H9 (cell line): ENCODE measurements around the gene ACSM3. TPM values are rescaled to one million over a fixed set of nuclear protein-coding genes. Genes with fewer than 3 reads are reported as not detected.

ENCODE experiments used
- DNase-seq: peaks from one replicate; pipeline ENCODE4 v3.0.0-alpha.2; 2017
- H2AFZ ChIP-seq: one replicate; pipeline ENCODE4 v1.6.1; 2013; ENCODE audit warnings: mild to moderate bottlenecking, low read length, control low read depth, moderate library complexity
- H2AK5ac ChIP-seq: 2 replicates; pipeline ENCODE4 v1.6.1; 2013; ENCODE audit warnings: low read length, control low read depth, mixed read lengths; ENCODE audit not compliant: insufficient read length
- H2BK120ac ChIP-seq: one replicate; pipeline ENCODE4 v1.6.1; 2013; ENCODE audit warnings: low read depth, mild to moderate bottlenecking, low read length, control low read depth, inconsistent platforms; ENCODE audit not compliant: poor library complexity, severe bottlenecking
- H2BK12ac ChIP-seq: 2 replicates; pipeline ENCODE4 v1.6.1; 2013; ENCODE audit warnings: low read length, control low read depth, mixed read lengths, low read depth; ENCODE audit not compliant: insufficient read length
- H2BK15ac ChIP-seq: 2 replicates; pipeline ENCODE4 v1.6.1; 2013; ENCODE audit warnings: low read depth, low read length, control low read depth
- H2BK20ac ChIP-seq: one replicate; pipeline ENCODE4 v1.6.1; 2013; ENCODE audit warnings: low read depth, mild to moderate bottlenecking, low read length, control low read depth, inconsistent platforms; ENCODE audit not compliant: poor library complexity, severe bottlenecking
- H2BK5ac ChIP-seq: 2 replicates; pipeline ENCODE4 v1.6.1; 2013; ENCODE audit warnings: low read length, control low read depth, mixed read lengths; ENCODE audit not compliant: insufficient read length
- H3K14ac ChIP-seq: 2 replicates; pipeline ENCODE4 v1.6.1; 2013; ENCODE audit warnings: low read length, control low read depth; ENCODE audit not compliant: insufficient read depth
- H3K18ac ChIP-seq: 2 replicates; pipeline ENCODE4 v1.6.1; 2013; ENCODE audit warnings: low read depth, mild to moderate bottlenecking, mixed read lengths, low read length, control low read depth; ENCODE audit not compliant: insufficient read length
- H3K23ac ChIP-seq: 2 replicates; pipeline ENCODE4 v1.6.1; 2013; ENCODE audit warnings: low read length, control low read depth, mixed read lengths, low read depth; ENCODE audit not compliant: insufficient read length
- H3K23me2 ChIP-seq: 2 replicates; pipeline ENCODE4 v1.6.1; 2013; ENCODE audit warnings: low read depth, mild to moderate bottlenecking, mixed read lengths, low read length, control low read depth; ENCODE audit not compliant: insufficient read length, poor library complexity, severe bottlenecking
- H3K27ac ChIP-seq: 2 replicates; pipeline ENCODE4 v1.5.1; 2013; ENCODE audit warnings: low read length, control low read depth, mixed read lengths, low read depth; ENCODE audit not compliant: insufficient read length
- H3K27me3 ChIP-seq: 2 replicates; pipeline ENCODE4 v1.6.1; 2013; ENCODE audit warnings: low read length, control low read depth, inconsistent platforms; ENCODE audit not compliant: insufficient read depth
- H3K4ac ChIP-seq: 2 replicates; pipeline ENCODE4 v1.6.1; 2013; ENCODE audit warnings: low read depth, mild to moderate bottlenecking, control low read depth, inconsistent platforms, low read length, moderate library complexity
- H3K4me1 ChIP-seq: 2 replicates; pipeline ENCODE4 v1.6.1; 2013; ENCODE audit warnings: low read length, control low read depth, inconsistent platforms; ENCODE audit not compliant: insufficient read depth
- H3K4me2 ChIP-seq: 2 replicates; pipeline ENCODE4 v1.6.1; 2013; ENCODE audit warnings: low read length, control low read depth, mixed read lengths; ENCODE audit not compliant: insufficient read length, insufficient read depth
- H3K56ac ChIP-seq: 2 replicates; pipeline ENCODE4 v1.6.1; 2013; ENCODE audit warnings: low read depth, mild to moderate bottlenecking, mixed read lengths, low read length, control low read depth; ENCODE audit not compliant: insufficient read length
- H3K79me1 ChIP-seq: 2 replicates; pipeline ENCODE4 v1.6.1; 2013; ENCODE audit warnings: low read depth, mild to moderate bottlenecking, moderate library complexity, low read length, control low read depth, inconsistent platforms; ENCODE audit not compliant: insufficient read depth, poor library complexity, severe bottlenecking
- H3K79me2 ChIP-seq: 2 replicates; pipeline ENCODE4 v1.6.1; 2013; ENCODE audit warnings: low read length, control low read depth, inconsistent platforms; ENCODE audit not compliant: insufficient read depth
- H3K9ac ChIP-seq: 2 replicates; pipeline ENCODE4 v1.6.1; 2013; ENCODE audit warnings: low read length, control low read depth, mixed read lengths; ENCODE audit not compliant: insufficient read length; ENCODE audit errors: extremely low read depth
- H3K9me3 ChIP-seq: one replicate; pipeline ENCODE4 v1.6.1; 2013; ENCODE audit warnings: low read depth, low read length, inconsistent platforms; ENCODE audit not compliant: control insufficient read depth
- H3T11ph ChIP-seq: one replicate; pipeline ENCODE4 v1.6.1; 2013; ENCODE audit warnings: mild to moderate bottlenecking, low read length, control low read depth, inconsistent platforms
- H4K20me1 ChIP-seq: one replicate; pipeline ENCODE4 v1.6.1; 2013; ENCODE audit not compliant: control insufficient read depth, insufficient read length, insufficient read depth
- H4K5ac ChIP-seq: 2 replicates; pipeline ENCODE4 v1.6.1; 2013; ENCODE audit warnings: low read depth, mild to moderate bottlenecking, mixed read lengths, low read length, control low read depth; ENCODE audit not compliant: insufficient read length
- H4K8ac ChIP-seq: replicated peaks from 2 replicates; pipeline ENCODE4 v1.6.1; 2013; ENCODE audit warnings: low read length, control low read depth, mixed read lengths, low read depth; ENCODE audit not compliant: insufficient read length
- H4K91ac ChIP-seq: 2 replicates; pipeline ENCODE4 v1.6.1; 2013; ENCODE audit warnings: low read depth, mild to moderate bottlenecking, moderate library complexity, mixed read lengths, low read length, control low read depth; ENCODE audit not compliant: insufficient read length
- H3K27ac Mint-ChIP-seq, 3 experiments: 2 replicates in 2 of 3; 3 replicates in 1 of 3; pipeline ENCODE4 v1.8.0; 2020 to 2021; ENCODE audit warnings: mixed read lengths in 3 of 3, mild to moderate bottlenecking in 1 of 3, moderate library complexity in 1 of 3
- H3K27me3 Mint-ChIP-seq: 2 replicates; pipeline ENCODE4 v1.8.0; 2021; ENCODE audit warnings: low read depth, mild to moderate bottlenecking, moderate library complexity, mixed read lengths
- H3K36me3 Mint-ChIP-seq, 3 experiments: 2 replicates in 2 of 3; 3 replicates in 1 of 3; pipeline ENCODE4 v1.8.0; 2020 to 2021; ENCODE audit warnings: low read depth in 3 of 3, mixed read lengths in 3 of 3; ENCODE audit not compliant: insufficient read depth in 1 of 3
- H3K4me1 Mint-ChIP-seq, 2 experiments: 2 replicates each; pipeline ENCODE4 v1.8.0; 2020; ENCODE audit warnings: mixed read lengths in 2 of 2
- H3K4me3 Mint-ChIP-seq, 2 experiments: 2 replicates in 1 of 2; 3 replicates in 1 of 2; pipeline ENCODE4 v1.8.0; 2020 to 2021; ENCODE audit warnings: mild to moderate bottlenecking in 2 of 2, mixed read lengths in 2 of 2, moderate library complexity in 1 of 2
- H3K9me3 Mint-ChIP-seq, 2 experiments: 2 replicates in 1 of 2; 3 replicates in 1 of 2; pipeline ENCODE4 v1.8.0; 2020; ENCODE audit warnings: mild to moderate bottlenecking in 2 of 2, mixed read lengths in 2 of 2, moderate library complexity in 1 of 2
- WGBS: extraction: QIAGEN DNeasy Blood & Tissue Kit; methylation state at CpG from one replicate; pipeline ENCODE4 v1.1.7; 2013; ENCODE audit warnings: missing lambda C conversion rate, low lambda C conversion rate, mixed read lengths; ENCODE audit not compliant: insufficient read length; ENCODE audit errors: extremely low coverage; 5-methylcytosine and 5-hydroxymethylcytosine counted together
- total RNA-seq: library from RNA; stranded (reverse); gene quantifications from 2 replicates; pipeline ENCODE4 v1.2.1, GENCODE V29; 2021
- TF ChIP-seq, protein P1 (sequence below): fragments of 200-600 bp; sonication (generic); conservative IDR thresholded peaks from 3 replicates; pipeline ENCODE4 v1.8.0; 2021; ENCODE audit warnings: antibody characterized with exemption, mild to moderate bottlenecking

Gene ACSM3
- total RNA-seq, 1 experiment from 2014 or later: 3.1 TPM

GRCh38 chr16:20727181-20727580, 36.6 kb upstream of the ACSM3 start:
- H3K9me3 Mint-ChIP-seq: no peaks in the 10 kb centered on the region
- H2BK15ac ChIP-seq: no peak overlapping the region
- H3K27me3 ChIP-seq: no peaks in the 10 kb centered on the region
- H3K4me1 ChIP-seq: no peaks in the 10 kb centered on the region
- no peak overlapping the region for H3K23ac ChIP-seq
- no peak overlapping the region for H4K8ac ChIP-seq
- H3T11ph ChIP-seq: no peak overlapping the region
- H3K27ac Mint-ChIP-seq: no peak overlapping the region
- H2AFZ ChIP-seq: no peak overlapping the region
- DNase-seq: no peak
- H3K79me2 ChIP-seq: no peaks in the 10 kb centered on the region
- H2BK12ac ChIP-seq: no peak overlapping the region
- no peaks in the 10 kb centered on the region for H4K20me1 ChIP-seq
- peaks cover 9% of the 10 kb centered on the region for H3K27me3 Mint-ChIP-seq
- H2BK120ac ChIP-seq: no peak overlapping the region
- H4K5ac ChIP-seq: no peak overlapping the region
- H3K23me2 ChIP-seq: no peaks in the 10 kb centered on the region
- WGBS: no CpG with 5 or more reads among the region's 3 CpGs
- no peak overlapping the region for H2AK5ac ChIP-seq
- no peaks in the 10 kb centered on the region for H3K79me1 ChIP-seq
- no peak overlapping the region for H3K56ac ChIP-seq
- no peak overlapping the region for H3K4me2 ChIP-seq
- TF ChIP-seq, protein P1, sequence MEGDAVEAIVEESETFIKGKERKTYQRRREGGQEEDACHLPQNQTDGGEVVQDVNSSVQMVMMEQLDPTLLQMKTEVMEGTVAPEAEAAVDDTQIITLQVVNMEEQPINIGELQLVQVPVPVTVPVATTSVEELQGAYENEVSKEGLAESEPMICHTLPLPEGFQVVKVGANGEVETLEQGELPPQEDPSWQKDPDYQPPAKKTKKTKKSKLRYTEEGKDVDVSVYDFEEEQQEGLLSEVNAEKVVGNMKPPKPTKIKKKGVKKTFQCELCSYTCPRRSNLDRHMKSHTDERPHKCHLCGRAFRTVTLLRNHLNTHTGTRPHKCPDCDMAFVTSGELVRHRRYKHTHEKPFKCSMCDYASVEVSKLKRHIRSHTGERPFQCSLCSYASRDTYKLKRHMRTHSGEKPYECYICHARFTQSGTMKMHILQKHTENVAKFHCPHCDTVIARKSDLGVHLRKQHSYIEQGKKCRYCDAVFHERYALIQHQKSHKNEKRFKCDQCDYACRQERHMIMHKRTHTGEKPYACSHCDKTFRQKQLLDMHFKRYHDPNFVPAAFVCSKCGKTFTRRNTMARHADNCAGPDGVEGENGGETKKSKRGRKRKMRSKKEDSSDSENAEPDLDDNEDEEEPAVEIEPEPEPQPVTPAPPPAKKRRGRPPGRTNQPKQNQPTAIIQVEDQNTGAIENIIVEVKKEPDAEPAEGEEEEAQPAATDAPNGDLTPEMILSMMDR: no peak
- H4K91ac ChIP-seq: no peak overlapping the region
- no peak overlapping the region for H3K4ac ChIP-seq
- H3K14ac ChIP-seq: no peak overlapping the region
- H3K4me3 Mint-ChIP-seq: no peak overlapping the region
- H2BK20ac ChIP-seq: no peak overlapping the region
- no peaks in the 10 kb centered on the region for H3K36me3 Mint-ChIP-seq
- H3K27ac ChIP-seq: no peak overlapping the region
- no peak overlapping the region for H3K18ac ChIP-seq
- H3K9me3 ChIP-seq: no peaks in the 10 kb centered on the region
- H3K9ac ChIP-seq: no peak overlapping the region
- no peak overlapping the region for H2BK5ac ChIP-seq
- H3K4me1 Mint-ChIP-seq: no peaks in the 10 kb centered on the region
